ENCODE measurements around the gene SEMA6A.

Gene SEMA6A

GRCh38 chr5:116418016-116418415 lies 156.6 kb downstream of the SEMA6A start:
- peaks cover 1 to 5% of the 10 kb centered on the region in 2 donors for H3K9me3 Mint-ChIP-seq

GRCh38 chr5:116415989-116416388 lies 158.6 kb downstream of the SEMA6A start:
- H3K27ac Mint-ChIP-seq = no peak overlapping the region
- H3K4me1 Mint-ChIP-seq = no peaks in the 10 kb centered on the region
- H3K4me3 Mint-ChIP-seq = no peak overlapping the region
- peaks cover 31 to 60% of the 10 kb centered on the region in 2 donors for H3K36me3 Mint-ChIP-seq
- ATAC-seq (replicated peaks) = no peak
- peaks cover 0 to 5% of the 10 kb centered on the region in 2 donors for H3K9me3 Mint-ChIP-seq
- H3K27me3 Mint-ChIP-seq = no peaks in the 10 kb centered on the region
- no peak for DNase-seq

More at GRCh38 chr5:116418016-116418415, 156.6 kb downstream of the SEMA6A start:
- Mint-ChIP-seq H3K4me3 (no peak overlapping the region), H3K27ac (no peak overlapping the region), H3K27me3 (no peaks in the 10 kb centered on the region), H3K36me3 (peaks cover 46 to 73% of the 10 kb centered on the region in 2 donors), H3K4me1 (no peaks in the 10 kb centered on the region)
- DNase-seq = no peak
- no peak for ATAC-seq (replicated peaks)

GRCh38 chr5:116415182-116415581 lies 159.4 kb downstream of the SEMA6A start:
- peaks cover 0 to 4% of the 10 kb centered on the region in 2 donors for H3K9me3 Mint-ChIP-seq
- ATAC-seq (replicated peaks) = no peak
- peaks cover 31 to 55% of the 10 kb centered on the region in 2 donors for H3K36me3 Mint-ChIP-seq
- H3K4me1 Mint-ChIP-seq = peaks cover 0 to 2% of the 10 kb centered on the region in 2 donors
- no peak overlapping the region for H3K27ac Mint-ChIP-seq
- no peaks in the 10 kb centered on the region for H3K27me3 Mint-ChIP-seq
- DNase-seq = no peak
- H3K4me3 Mint-ChIP-seq = no peak overlapping the region

GRCh38 chr5:116411101-116411571 lies 163.5 kb downstream of the SEMA6A start:
- Mint-ChIP-seq H3K9me3 (no peaks in the 10 kb centered on the region), H3K4me3 (no peak overlapping the region), H3K36me3 (peaks cover 20 to 37% of the 10 kb centered on the region in 2 donors), H3K27ac (no peak overlapping the region), H3K4me1 (peaks cover 0 to 2% of the 10 kb centered on the region in 2 donors), H3K27me3 (no peaks in the 10 kb centered on the region)
- DNase-seq = no peak
- ATAC-seq (replicated peaks) = no peak

GRCh38 chr5:116410336-116410890 lies 164.2 kb downstream of the SEMA6A start:
- H3K4me1 Mint-ChIP-seq = peaks cover 0 to 2% of the 10 kb centered on the region in 2 donors

GRCh38 chr5:116409591-116410296 lies 164.9 kb downstream of the SEMA6A start:
- Mint-ChIP-seq H3K4me1 (peaks cover 0 to 2% of the 10 kb centered on the region in 2 donors), H3K36me3 (peaks cover 17 to 33% of the 10 kb centered on the region in 2 donors), H3K9me3 (no peaks in the 10 kb centered on the region), H3K27me3 (no peaks in the 10 kb centered on the region), H3K27ac (no peak overlapping the region), H3K4me3 (no peak overlapping the region)
- DNase-seq (no peak), ATAC-seq (replicated peaks) (no peak)

More at GRCh38 chr5:116410336-116410890, 164.2 kb downstream of the SEMA6A start:
- no peaks in the 10 kb centered on the region for H3K9me3 Mint-ChIP-seq
- H3K36me3 Mint-ChIP-seq = peaks cover 20 to 36% of the 10 kb centered on the region in 2 donors
- no peaks in the 10 kb centered on the region for H3K27me3 Mint-ChIP-seq
- no peak for ATAC-seq (replicated peaks)
- no peak overlapping the region for H3K4me3 Mint-ChIP-seq
- H3K27ac Mint-ChIP-seq = no peak overlapping the region
- no peak for DNase-seq

GRCh38 chr5:116406306-116407041 lies 168.1 kb downstream of the SEMA6A start:
- ATAC-seq (replicated peaks) = no peak
- Mint-ChIP-seq H3K9me3 (no peaks in the 10 kb centered on the region), H3K4me1 (peaks cover 0 to 2% of the 10 kb centered on the region in 2 donors)

GRCh38 chr5:116404792-116405191 lies 169.8 kb downstream of the SEMA6A start:
- no peaks in the 10 kb centered on the region for H3K9me3 Mint-ChIP-seq
- peaks cover 7 to 25% of the 10 kb centered on the region in 2 donors for H3K36me3 Mint-ChIP-seq
- ATAC-seq (replicated peaks) (peak in 1 of 2 donors; percentile 51), DNase-seq (no peak)
- no peak overlapping the region for H3K4me3 Mint-ChIP-seq
- H3K27me3 Mint-ChIP-seq = no peaks in the 10 kb centered on the region
- no peak overlapping the region for H3K27ac Mint-ChIP-seq
- H3K4me1 Mint-ChIP-seq = no peaks in the 10 kb centered on the region

More at GRCh38 chr5:116406306-116407041, 168.1 kb downstream of the SEMA6A start:
- DNase-seq = no peak
- no peaks in the 10 kb centered on the region for H3K27me3 Mint-ChIP-seq
- no peak overlapping the region for H3K27ac Mint-ChIP-seq
- no peak overlapping the region for H3K4me3 Mint-ChIP-seq
- H3K36me3 Mint-ChIP-seq = peaks cover 8 to 24% of the 10 kb centered on the region in 2 donors

- Mint-ChIP-seq H3K27ac (no peak overlapping the region), H3K4me1 (no peaks in the 10 kb centered on the region), H3K27me3 (no peaks in the 10 kb centered on the region), H3K4me3 (no peak overlapping the region), H3K36me3 (peaks cover 13 to 33% of the 10 kb centered on the region in 2 donors), H3K9me3 (no peaks in the 10 kb centered on the region)
- no peak for ATAC-seq (replicated peaks)
- DNase-seq = no peak
These were observed 170.6 kb downstream of the SEMA6A start for GRCh38 chr5:116404016-116404415.

- no peaks in the 10 kb centered on the region for H3K9me3 Mint-ChIP-seq
- H3K27me3 Mint-ChIP-seq = no peaks in the 10 kb centered on the region
- no peak for DNase-seq
- H3K4me3 Mint-ChIP-seq = no peak overlapping the region
- H3K27ac Mint-ChIP-seq = no peak overlapping the region
- peaks cover 16 to 32% of the 10 kb centered on the region in 2 donors for H3K36me3 Mint-ChIP-seq
- H3K4me1 Mint-ChIP-seq = no peaks in the 10 kb centered on the region
- no peak for ATAC-seq (replicated peaks)
These were observed 172.4 kb downstream of the SEMA6A start for GRCh38 chr5:116402235-116402634.

GRCh38 chr5:116401576-116401975 lies 173.0 kb downstream of the SEMA6A start:
- no peaks in the 10 kb centered on the region for H3K27me3 Mint-ChIP-seq
- H3K9me3 Mint-ChIP-seq = no peaks in the 10 kb centered on the region
- H3K4me1 Mint-ChIP-seq = no peaks in the 10 kb centered on the region
- ATAC-seq (replicated peaks) (no peak), DNase-seq (no peak)
- H3K27ac Mint-ChIP-seq = no peak overlapping the region
- peaks cover 14 to 26% of the 10 kb centered on the region in 2 donors for H3K36me3 Mint-ChIP-seq
- no peak overlapping the region for H3K4me3 Mint-ChIP-seq

GRCh38 chr5:116396476-116397099 lies 178.0 kb downstream of the SEMA6A start:
- Mint-ChIP-seq H3K9me3 (peaks cover 0 to 3% of the 10 kb centered on the region in 2 donors), H3K4me3 (no peak overlapping the region), H3K36me3 (peaks cover 18 to 22% of the 10 kb centered on the region in 2 donors), H3K4me1 (no peaks in the 10 kb centered on the region), H3K27ac (no peak overlapping the region), H3K27me3 (no peaks in the 10 kb centered on the region)
- DNase-seq (no peak), ATAC-seq (replicated peaks) (no peak)

- Mint-ChIP-seq H3K9me3 (peaks cover 0 to 5% of the 10 kb centered on the region in 2 donors), H3K36me3 (peaks cover 15 to 22% of the 10 kb centered on the region in 2 donors), H3K4me3 (no peak overlapping the region), H3K27me3 (no peaks in the 10 kb centered on the region), H3K27ac (no peak overlapping the region), H3K4me1 (no peaks in the 10 kb centered on the region)
- DNase-seq = no peak
- no peak for ATAC-seq (replicated peaks)
These were observed 178.9 kb downstream of the SEMA6A start for GRCh38 chr5:116395631-116396203.

GRCh38 chr5:116395226-116395625 lies 179.4 kb downstream of the SEMA6A start:
- Mint-ChIP-seq H3K36me3 (peaks cover 15 to 23% of the 10 kb centered on the region in 2 donors), H3K4me1 (no peaks in the 10 kb centered on the region), H3K27ac (no peak overlapping the region), H3K9me3 (peaks cover 0 to 6% of the 10 kb centered on the region in 2 donors), H3K4me3 (no peak overlapping the region), H3K27me3 (no peaks in the 10 kb centered on the region)
- DNase-seq (no peak), ATAC-seq (replicated peaks) (no peak)

Data from stimulated activated naive B cell treated with anti-CD40 and anti-IgM and Interleukin-4, amounts not matched to agents 10 μg/mL and 1 μg/mL and 100 μg/mL, for 72 hours (primary cell).